ENCODE data around the gene CCDC201.

GRCh38 chr7:45872116-45873034, 507 bp downstream of the CCDC201 start:
- TF ChIP-seq, protein P1, sequence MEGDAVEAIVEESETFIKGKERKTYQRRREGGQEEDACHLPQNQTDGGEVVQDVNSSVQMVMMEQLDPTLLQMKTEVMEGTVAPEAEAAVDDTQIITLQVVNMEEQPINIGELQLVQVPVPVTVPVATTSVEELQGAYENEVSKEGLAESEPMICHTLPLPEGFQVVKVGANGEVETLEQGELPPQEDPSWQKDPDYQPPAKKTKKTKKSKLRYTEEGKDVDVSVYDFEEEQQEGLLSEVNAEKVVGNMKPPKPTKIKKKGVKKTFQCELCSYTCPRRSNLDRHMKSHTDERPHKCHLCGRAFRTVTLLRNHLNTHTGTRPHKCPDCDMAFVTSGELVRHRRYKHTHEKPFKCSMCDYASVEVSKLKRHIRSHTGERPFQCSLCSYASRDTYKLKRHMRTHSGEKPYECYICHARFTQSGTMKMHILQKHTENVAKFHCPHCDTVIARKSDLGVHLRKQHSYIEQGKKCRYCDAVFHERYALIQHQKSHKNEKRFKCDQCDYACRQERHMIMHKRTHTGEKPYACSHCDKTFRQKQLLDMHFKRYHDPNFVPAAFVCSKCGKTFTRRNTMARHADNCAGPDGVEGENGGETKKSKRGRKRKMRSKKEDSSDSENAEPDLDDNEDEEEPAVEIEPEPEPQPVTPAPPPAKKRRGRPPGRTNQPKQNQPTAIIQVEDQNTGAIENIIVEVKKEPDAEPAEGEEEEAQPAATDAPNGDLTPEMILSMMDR (IDR thresholded peaks at IDR 0.05): no peak
- TF ChIP-seq POLR2A (IDR thresholded peaks at IDR 0.05): no peak

Data from lower leg skin (tissue), 3 donors.